ENCODE measurements around the gene ATL3. TPM values are rescaled to one million over a fixed set of nuclear protein-coding genes. Genes with fewer than 3 reads are reported as not detected.

ATL3 gene
- total and polyA plus RNA-seq, 12 donors: 12.3 to 110 (median 66.4) TPM

DNA sequence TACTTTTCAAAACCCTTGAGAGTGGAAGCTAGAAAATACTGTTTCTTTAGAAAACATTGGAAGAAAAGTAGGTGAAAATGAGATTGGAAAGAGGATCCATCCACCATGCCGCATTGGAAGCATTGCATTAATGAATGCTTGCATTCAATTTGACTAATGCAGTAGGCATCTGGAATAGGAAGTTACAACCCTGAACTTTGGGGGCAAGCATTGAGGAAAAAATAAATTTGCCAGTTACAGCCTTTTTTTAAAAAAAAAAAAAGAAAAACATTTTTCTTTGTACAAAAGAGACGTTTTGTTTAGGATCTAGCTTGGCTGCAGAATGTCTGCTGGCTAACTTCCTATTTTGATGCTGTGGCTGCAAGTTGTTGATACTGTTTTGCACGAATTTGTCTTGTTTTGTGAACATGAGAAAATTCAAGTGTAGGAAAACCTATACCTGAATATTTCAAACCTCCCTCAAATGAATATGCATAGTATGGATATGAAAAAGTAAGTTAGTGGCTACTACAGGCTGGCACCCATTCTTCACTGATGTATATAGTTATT is 38.2 kb upstream of the ATL3 start:
- Histone ChIP-seq H3K36me3 (replicated peaks in 1 of 2) (no peaks in the 10 kb centered on the region), H3K4me3 (no peak overlapping the region), H3K9me3 (replicated peaks in 1 of 3) (no peaks in the 10 kb centered on the region), H3K27ac (no peak overlapping the region), H3K4me1 (replicated peaks in 1 of 2) (peaks cover 0 to 30% of the 10 kb centered on the region in 2 donors), H3K27me3 (no peaks in the 10 kb centered on the region)
- 41 to 43% (median 42%) methylated on average over 3 of the region's 3 CpGs for WGBS, 4 donors
- TF ChIP-seq POLR2A (IDR thresholded peaks at IDR 0.05): no peak
- TF ChIP-seq, protein P1, sequence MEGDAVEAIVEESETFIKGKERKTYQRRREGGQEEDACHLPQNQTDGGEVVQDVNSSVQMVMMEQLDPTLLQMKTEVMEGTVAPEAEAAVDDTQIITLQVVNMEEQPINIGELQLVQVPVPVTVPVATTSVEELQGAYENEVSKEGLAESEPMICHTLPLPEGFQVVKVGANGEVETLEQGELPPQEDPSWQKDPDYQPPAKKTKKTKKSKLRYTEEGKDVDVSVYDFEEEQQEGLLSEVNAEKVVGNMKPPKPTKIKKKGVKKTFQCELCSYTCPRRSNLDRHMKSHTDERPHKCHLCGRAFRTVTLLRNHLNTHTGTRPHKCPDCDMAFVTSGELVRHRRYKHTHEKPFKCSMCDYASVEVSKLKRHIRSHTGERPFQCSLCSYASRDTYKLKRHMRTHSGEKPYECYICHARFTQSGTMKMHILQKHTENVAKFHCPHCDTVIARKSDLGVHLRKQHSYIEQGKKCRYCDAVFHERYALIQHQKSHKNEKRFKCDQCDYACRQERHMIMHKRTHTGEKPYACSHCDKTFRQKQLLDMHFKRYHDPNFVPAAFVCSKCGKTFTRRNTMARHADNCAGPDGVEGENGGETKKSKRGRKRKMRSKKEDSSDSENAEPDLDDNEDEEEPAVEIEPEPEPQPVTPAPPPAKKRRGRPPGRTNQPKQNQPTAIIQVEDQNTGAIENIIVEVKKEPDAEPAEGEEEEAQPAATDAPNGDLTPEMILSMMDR (IDR thresholded peaks at IDR 0.05): no peak
- intact Hi-C loops (cut with DNase I): no loop called here
- DNase-seq: no peak

DNA sequence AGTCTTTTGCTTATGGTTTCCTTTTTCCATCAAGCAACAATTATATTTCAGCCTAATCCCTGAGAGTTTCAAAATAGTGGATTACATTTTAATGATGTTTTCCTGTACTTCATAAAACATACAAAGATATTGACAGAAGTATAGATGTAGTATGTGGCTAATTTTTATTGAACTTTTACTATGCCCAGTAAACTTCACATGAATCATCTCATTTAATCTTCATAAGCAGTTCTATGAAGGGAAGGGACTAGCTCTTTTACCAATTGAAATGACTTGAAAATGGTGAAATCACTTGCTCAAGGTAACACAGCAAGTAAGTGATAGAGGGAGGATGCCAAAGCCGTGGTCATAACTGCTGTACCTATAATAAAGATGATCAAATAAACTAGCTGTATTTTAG is 37.6 kb upstream of the ATL3 start:
- 59 to 77% (median 69%) methylated on average over 1 of the region's 1 CpG for WGBS, 4 donors
- intact Hi-C loops (cut with DNase I): no loop called here

DNA sequence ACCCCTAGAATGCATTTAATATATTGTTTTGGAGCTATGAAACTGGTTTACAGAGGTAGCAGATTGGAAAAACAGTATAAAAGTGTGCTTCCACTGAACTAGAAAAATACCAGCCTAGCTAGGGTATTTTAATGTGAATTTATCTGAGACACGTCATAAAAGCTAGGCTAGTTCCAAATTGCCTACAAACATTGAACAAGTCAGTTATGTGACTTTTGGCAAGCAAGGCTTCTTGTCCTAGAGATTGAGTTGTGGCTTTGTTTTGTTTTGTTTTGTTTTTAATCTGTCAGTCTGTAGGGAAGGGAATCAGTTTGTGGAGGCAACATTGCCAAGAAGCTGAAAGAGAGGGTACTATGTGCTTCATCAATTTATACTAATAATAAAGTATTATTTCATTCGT is 34.4 kb upstream of the ATL3 start:
- DNase-seq: no peak

More for the DNA sequence above, 37.6 kb upstream of the ATL3 start:
- no peaks in the 10 kb centered on the region for H3K36me3 ChIP-seq (replicated peaks in 1 of 2)
- no peak overlapping the region for H3K4me3 ChIP-seq
- TF ChIP-seq POLR2A (IDR thresholded peaks at IDR 0.05): no peak
- no peak for DNase-seq
- peaks cover 3 to 31% of the 10 kb centered on the region in 2 donors for H3K4me1 ChIP-seq (replicated peaks in 1 of 2)
- no peaks in the 10 kb centered on the region for H3K27me3 ChIP-seq
- no peak overlapping the region for H3K27ac ChIP-seq
- no peaks in the 10 kb centered on the region for H3K9me3 ChIP-seq (replicated peaks in 1 of 3)

DNA sequence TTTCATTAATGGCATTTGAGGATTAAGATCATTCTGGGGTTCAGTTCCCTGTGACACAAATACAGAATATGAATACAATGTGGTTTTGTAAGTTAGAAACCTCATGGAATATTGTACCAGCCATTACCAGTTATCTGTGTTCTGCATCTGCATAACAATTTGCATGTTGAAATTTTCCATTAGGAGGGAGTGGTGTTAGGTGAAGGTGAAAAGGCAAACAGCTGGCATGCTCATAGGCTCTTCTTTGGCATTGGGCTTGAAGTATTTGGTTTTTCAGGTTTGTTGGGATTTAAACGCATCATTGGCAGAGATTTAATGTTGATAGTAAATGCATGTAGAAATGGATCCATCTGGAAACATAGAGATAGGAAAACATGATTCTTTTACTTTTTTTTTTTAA is 28.7 kb upstream of the ATL3 start:
- H3K9me3 ChIP-seq (replicated peaks in 1 of 3): no peaks in the 10 kb centered on the region
- TF ChIP-seq, protein P1 (IDR thresholded peaks at IDR 0.05): no peak
- TF ChIP-seq POLR2A (IDR thresholded peaks at IDR 0.05): no peak
- H3K36me3 ChIP-seq (replicated peaks in 1 of 2): no peaks in the 10 kb centered on the region
- H3K4me3 ChIP-seq: no peak overlapping the region
- no peaks in the 10 kb centered on the region for H3K27me3 ChIP-seq
- intact Hi-C loops (cut with DNase I): no loop called here
- no peak for DNase-seq
- peaks cover 3 to 6% of the 10 kb centered on the region in 2 donors for H3K4me1 ChIP-seq (replicated peaks in 1 of 2)
- H3K27ac ChIP-seq: no peak overlapping the region
- WGBS, 4 donors: 95 to 100% (median 99%) methylated on average over 1 of the region's 1 CpG

More for the DNA sequence above, 34.4 kb upstream of the ATL3 start:
- intact Hi-C loops (cut with DNase I): no loop called here
- Histone ChIP-seq H3K4me1 (replicated peaks in 1 of 2) (peaks cover 3 to 31% of the 10 kb centered on the region in 2 donors), H3K36me3 (replicated peaks in 1 of 2) (no peaks in the 10 kb centered on the region), H3K9me3 (replicated peaks in 1 of 3) (no peaks in the 10 kb centered on the region), H3K4me3 (no peak overlapping the region), H3K27ac (no peak overlapping the region), H3K27me3 (no peaks in the 10 kb centered on the region)
- 61 to 76% (median 65%) methylated on average over 2 of the region's 2 CpGs for WGBS, 4 donors
- TF ChIP-seq, protein P1 (IDR thresholded peaks at IDR 0.05): no peak
- no peak for TF ChIP-seq POLR2A (IDR thresholded peaks at IDR 0.05)

All from adrenal gland (tissue), 12 donors.